PC-9 (cell line): Measurements from ENCODE around the gene EIF4G3. TPM values are rescaled to one million over a fixed set of nuclear protein-coding genes. Genes with fewer than 3 reads are reported as not detected.

ENCODE experiments used
- BruUV-seq: library from RNA; stranded (reverse); fragments of 400-500 nt; replicated peaks from 2 replicates; lab custom pipeline; 2021; lab: Mats Ljungman, UMichigan
- CTCF ChIA-PET: fragments of 300-600 bp; sonication (Branson Sonifier 250); formaldehyde crosslinking; loops from one replicate; lab custom pipeline; 2022; ENCODE audit warnings: antibody characterized with exemption; lab: Charles Lee
- POLR2A ChIA-PET: fragments of 300-600 bp; sonication (Branson Sonifier 250); formaldehyde crosslinking; loops from one replicate; lab custom pipeline; 2022; ENCODE audit warnings: antibody characterized with exemption; ENCODE audit not compliant: unreplicated experiment; lab: Charles Lee
- DNase-seq, 2 experiments: peaks; one replicate each; pipeline versions ENCODE4 v3.0.0 to v3.0.0-alpha.2; 2015 to 2022; ENCODE audit warnings: mixed read lengths in 1 of 2
- H2AFZ ChIP-seq: fragments of 200-600 bp; sonication (generic); 2 replicates; pipeline ENCODE4 v1.8.1; 2017; ENCODE audit warnings: antibody characterized with exemption
- H3F3A ChIP-seq: fragments of 200-600 bp; sonication (generic); 2 replicates; pipeline ENCODE4 v1.8.1; 2017; ENCODE audit warnings: antibody characterized with exemption, mild to moderate bottlenecking, low read depth; ENCODE audit not compliant: insufficient read depth
- H3K27ac ChIP-seq: fragments of 200-600 bp; sonication (generic); 2 replicates; pipeline ENCODE4 v1.6.1; 2016; ENCODE audit warnings: mixed run types
- H3K27me3 ChIP-seq: fragments of 200-600 bp; sonication (generic); 2 replicates; pipeline ENCODE4 v1.6.1; 2016; ENCODE audit warnings: low read depth, mixed run types; ENCODE audit not compliant: insufficient read depth
- H3K36me3 ChIP-seq: fragments of 200-600 bp; sonication (generic); 2 replicates; pipeline ENCODE4 v1.6.1; 2016; ENCODE audit warnings: low read depth, mixed run types
- H3K4me1 ChIP-seq: fragments of 200-600 bp; sonication (generic); replicated peaks from 2 replicates; pipeline ENCODE4 v1.6.1; 2016; ENCODE audit warnings: mixed run types; ENCODE audit not compliant: insufficient read depth
- H3K4me2 ChIP-seq: fragments of 200-600 bp; sonication (generic); 2 replicates; pipeline ENCODE4 v1.6.1; 2017; ENCODE audit warnings: mixed run types
- H3K4me3 ChIP-seq: fragments of 200-600 bp; sonication (generic); 2 replicates; pipeline ENCODE4 v1.6.1; 2016; ENCODE audit warnings: mixed run types
- H3K79me2 ChIP-seq: fragments of 200-600 bp; sonication (generic); 2 replicates; pipeline ENCODE4 v1.6.1; 2017; ENCODE audit warnings: low read depth, mixed run types
- H3K9me2 ChIP-seq: fragments of 200-600 bp; sonication (generic); 2 replicates; pipeline ENCODE4 v1.8.1; 2017; ENCODE audit warnings: mild to moderate bottlenecking; ENCODE audit not compliant: insufficient read depth
- H3K9me3 ChIP-seq: fragments of 200-600 bp; sonication (generic); 2 replicates; pipeline ENCODE4 v1.8.1; 2016; ENCODE audit warnings: low read depth; ENCODE audit not compliant: insufficient read depth
- H4K20me1 ChIP-seq: fragments of 200-600 bp; sonication (generic); 2 replicates; pipeline ENCODE4 v1.8.1; 2017; ENCODE audit not compliant: insufficient read depth
- CTCF ChIP-seq: fragments of 200-600 bp; sonication (generic); conservative IDR thresholded peaks from 2 replicates; pipeline ENCODE4 v1.6.1; 2017; ENCODE audit warnings: mixed run types, antibody characterized with exemption, mild to moderate bottlenecking, moderate library complexity
- EZH2 ChIP-seq: fragments of 200-600 bp; sonication (generic); IDR thresholded peaks from 2 replicates; pipeline ENCODE4 v1.8.0; 2017; ENCODE audit warnings: antibody characterized with exemption, low read depth
- intact Hi-C: fragments of 100-400 bp; cut with micrococcal nuclease; formaldehyde crosslinking; loops from one replicate; pipeline ENCODE4 v1.10.0; 2022; ENCODE audit not compliant: unreplicated experiment
- total RNA-seq: library from RNA; stranded (reverse); gene quantifications from 2 replicates; pipeline ENCODE4 v1.2.3, GENCODE V29; 2021

Gene EIF4G3
- total RNA-seq, 1 experiment from 2014 or later = 63.2 TPM

DNA sequence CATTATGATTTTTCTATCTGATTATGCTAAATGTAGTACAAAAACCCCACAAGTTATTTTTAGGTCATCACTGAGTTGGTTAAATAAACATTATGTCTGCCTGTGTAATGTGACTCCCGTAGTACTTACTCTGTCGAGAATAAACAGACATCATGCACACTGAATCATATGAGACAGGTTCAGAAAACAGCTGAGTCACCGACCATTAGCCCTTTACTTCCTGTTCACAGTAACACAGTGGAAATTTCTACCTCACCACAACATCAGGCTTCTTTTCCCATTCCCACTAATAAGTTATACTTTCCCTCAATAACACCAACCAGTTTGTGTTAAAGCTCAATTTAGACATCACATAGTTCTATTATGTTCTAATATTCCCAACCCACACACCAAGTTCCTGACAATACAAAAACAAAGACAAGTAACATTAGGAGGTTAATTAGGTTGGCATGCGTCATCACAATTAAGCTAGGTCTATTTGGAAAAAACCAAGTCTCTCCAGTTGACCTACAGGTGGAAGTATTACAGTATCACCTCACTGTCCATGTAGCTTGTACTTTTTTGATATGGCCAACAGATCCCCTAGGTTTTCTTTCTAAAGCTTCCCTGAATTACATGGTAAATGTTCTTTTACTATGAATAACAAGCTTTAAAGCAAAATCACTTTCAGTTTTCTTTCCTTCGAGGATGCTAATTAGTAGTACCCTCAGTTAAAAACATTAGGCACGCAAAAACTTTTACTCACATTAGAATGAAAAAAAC lies 154.2 kb downstream of the EIF4G3 start:
- Histone ChIP-seq H3F3A (peaks cover 16% of the 10 kb centered on the region; the same call in 1 of the 2 replicates), H3K27me3 (no peaks in the 10 kb centered on the region), H3K36me3 (no peaks in the 10 kb centered on the region), H3K79me2 (peaks cover 50% of the 10 kb centered on the region), H3K9me3 (no peaks in the 10 kb centered on the region), H4K20me1 (no peaks in the 10 kb centered on the region), H3K4me1 (peaks cover 19% of the 10 kb centered on the region), H3K4me2 (peak overlapping the region; percentile 76), H3K4me3 (peak overlapping the region; percentile 41; the same call in 1 of the 2 replicates), H3K9me2 (no peaks in the 10 kb centered on the region), H3K27ac (peak overlapping the region; percentile 99), H2AFZ (no peak overlapping the region)
- ChIA-PET CTCF (no interaction called here), POLR2A (interaction anchor here (0.6 kb wide), 1 partner anchor 17 kb away, joined by 10 read pairs; no protein-coding TSS in a partner anchor)
- intact Hi-C loops = no loop called here
- peak; percentile 56 to 95 for DNase-seq
- TSS peak; percentile 99 for BruUV-seq
- no peak for TF ChIP-seq EZH2
- no peak for TF ChIP-seq CTCF

- Histone ChIP-seq H3F3A (peaks cover 16% of the 10 kb centered on the region; the same call in 1 of the 2 replicates), H2AFZ (no peak overlapping the region), H3K4me2 (peak overlapping the region; percentile 75), H3K27ac (peak overlapping the region; percentile 99), H3K4me3 (no peak overlapping the region; the same call in 1 of the 2 replicates), H3K9me3 (no peaks in the 10 kb centered on the region), H3K9me2 (no peaks in the 10 kb centered on the region), H4K20me1 (no peaks in the 10 kb centered on the region), H3K4me1 (peaks cover 19% of the 10 kb centered on the region), H3K36me3 (no peaks in the 10 kb centered on the region), H3K79me2 (peaks cover 58% of the 10 kb centered on the region), H3K27me3 (no peaks in the 10 kb centered on the region)
- DNase-seq = no peak
- no peak for TF ChIP-seq EZH2
- no peak for TF ChIP-seq CTCF
- no TSS peak for BruUV-seq
- CTCF ChIA-PET = no interaction called here
- POLR2A ChIA-PET = no interaction called here
- intact Hi-C loops = no loop called here
These were observed 155.4 kb downstream of the EIF4G3 start for GRCh38 chr1:21021311-21021710.

DNA sequence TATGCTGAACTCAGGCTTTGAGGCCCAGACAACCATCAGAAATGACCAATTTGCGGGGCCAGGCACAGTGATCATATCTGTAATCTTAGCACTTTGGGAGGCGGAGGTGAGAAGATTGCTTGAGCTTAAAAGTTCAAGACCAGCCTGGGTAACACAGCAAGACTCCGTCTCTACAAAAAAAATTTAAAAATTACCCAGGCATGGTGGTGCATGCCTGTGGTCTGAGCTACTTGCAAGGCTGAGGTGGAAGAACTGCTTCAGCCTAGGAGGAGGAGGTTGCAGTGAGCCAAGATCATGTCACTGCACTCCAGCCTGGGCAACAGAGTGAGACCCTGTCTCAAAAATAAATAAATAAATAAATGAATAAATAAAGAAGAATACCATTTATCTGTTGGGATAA lies 156.5 kb downstream of the EIF4G3 start:
- no peaks in the 10 kb centered on the region for H3K36me3 ChIP-seq
- H4K20me1 ChIP-seq = no peaks in the 10 kb centered on the region
- H3K9me2 ChIP-seq = no peaks in the 10 kb centered on the region
- peaks cover 65% of the 10 kb centered on the region for H3K79me2 ChIP-seq
- peaks cover 16% of the 10 kb centered on the region; the same call in 1 of the 2 replicates for H3F3A ChIP-seq
- BruUV-seq = no TSS peak
- CTCF ChIA-PET = no interaction called here
- POLR2A ChIA-PET = interaction anchor here (0.7 kb wide), 1 partner anchor 78 kb away, joined by 7 read pairs; no protein-coding TSS in a partner anchor
- intact Hi-C loops = no loop called here
- H3K4me1 ChIP-seq = peaks cover 19% of the 10 kb centered on the region
- no peak for TF ChIP-seq EZH2
- no peak for TF ChIP-seq CTCF
- H3K9me3 ChIP-seq = no peaks in the 10 kb centered on the region
- H3K27me3 ChIP-seq = no peaks in the 10 kb centered on the region
- H3K4me2 ChIP-seq = no peak overlapping the region
- H2AFZ ChIP-seq = no peak overlapping the region
- no peak for DNase-seq
- no peak overlapping the region for H3K27ac ChIP-seq
- H3K4me3 ChIP-seq = no peak overlapping the region
